ENCODE measurements around the gene RBPMS2.

RBPMS2 gene

DNA sequence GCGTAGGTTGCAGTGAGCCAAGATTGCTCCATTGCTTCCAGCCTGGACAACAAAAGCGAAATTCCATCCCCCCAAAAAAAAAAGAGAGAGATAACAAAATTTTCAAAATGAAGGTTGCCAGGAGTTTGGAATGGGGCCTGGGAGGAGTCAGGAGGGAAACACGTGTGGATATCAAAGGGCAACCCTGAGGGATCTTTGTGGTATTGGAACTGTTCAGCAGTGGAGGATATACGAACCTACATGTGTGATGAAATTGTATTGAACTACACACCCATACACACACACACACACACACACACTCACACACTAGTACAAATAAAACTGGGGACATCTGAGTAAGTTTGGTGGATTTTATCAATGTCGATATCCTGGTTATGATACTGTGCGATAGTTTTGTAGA lies 61.8 kb downstream of the RBPMS2 start:
- no peaks in the 10 kb centered on the region for H3K9me3 ChIP-seq (ENCODE audit: insufficient read depth, low read length, severe bottlenecking)
- H3K4me1 ChIP-seq (ENCODE audit: insufficient read depth, low read length), result no peaks in the 10 kb centered on the region
- no peaks in the 10 kb centered on the region for H3K36me3 ChIP-seq (ENCODE audit: insufficient read depth, low read length)
- H3K79me2 ChIP-seq (ENCODE audit: insufficient read depth, low read length), result no peaks in the 10 kb centered on the region
- ATAC-seq (ENCODE audit: insufficient read depth, low read depth), result no peak
- no peaks in the 10 kb centered on the region for H3K27me3 ChIP-seq (ENCODE audit: insufficient read depth, low read length, poor library complexity)
- H2AFZ ChIP-seq (ENCODE audit: low read depth, low read length), result no peak overlapping the region
- H3K4me2 ChIP-seq (ENCODE audit: insufficient read depth, low read length), result no peak overlapping the region
- no peak overlapping the region for H3K27ac ChIP-seq (ENCODE audit: low read length)
- TF ChIP-seq, protein P1, sequence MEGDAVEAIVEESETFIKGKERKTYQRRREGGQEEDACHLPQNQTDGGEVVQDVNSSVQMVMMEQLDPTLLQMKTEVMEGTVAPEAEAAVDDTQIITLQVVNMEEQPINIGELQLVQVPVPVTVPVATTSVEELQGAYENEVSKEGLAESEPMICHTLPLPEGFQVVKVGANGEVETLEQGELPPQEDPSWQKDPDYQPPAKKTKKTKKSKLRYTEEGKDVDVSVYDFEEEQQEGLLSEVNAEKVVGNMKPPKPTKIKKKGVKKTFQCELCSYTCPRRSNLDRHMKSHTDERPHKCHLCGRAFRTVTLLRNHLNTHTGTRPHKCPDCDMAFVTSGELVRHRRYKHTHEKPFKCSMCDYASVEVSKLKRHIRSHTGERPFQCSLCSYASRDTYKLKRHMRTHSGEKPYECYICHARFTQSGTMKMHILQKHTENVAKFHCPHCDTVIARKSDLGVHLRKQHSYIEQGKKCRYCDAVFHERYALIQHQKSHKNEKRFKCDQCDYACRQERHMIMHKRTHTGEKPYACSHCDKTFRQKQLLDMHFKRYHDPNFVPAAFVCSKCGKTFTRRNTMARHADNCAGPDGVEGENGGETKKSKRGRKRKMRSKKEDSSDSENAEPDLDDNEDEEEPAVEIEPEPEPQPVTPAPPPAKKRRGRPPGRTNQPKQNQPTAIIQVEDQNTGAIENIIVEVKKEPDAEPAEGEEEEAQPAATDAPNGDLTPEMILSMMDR (IDR thresholded peaks at IDR 0.05; ENCODE audit: borderline replicate concordance, extremely low read depth, low read length, poor library complexity, severe bottlenecking), result no peak
- TF ChIP-seq EZH2 (IDR thresholded peaks at IDR 0.05; ENCODE audit: borderline replicate concordance, low read depth, low read length, severe bottlenecking), result no peak
- no peak for DNase-seq
- no peaks in the 10 kb centered on the region for H4K20me1 ChIP-seq (ENCODE audit: insufficient read depth, low read length)
- no peak overlapping the region for H3K9ac ChIP-seq (ENCODE audit: low read depth, low read length)
- no peak overlapping the region for H3K4me3 ChIP-seq (ENCODE audit: low read depth in 1 of 2, low read length in 2 of 2)

DNA sequence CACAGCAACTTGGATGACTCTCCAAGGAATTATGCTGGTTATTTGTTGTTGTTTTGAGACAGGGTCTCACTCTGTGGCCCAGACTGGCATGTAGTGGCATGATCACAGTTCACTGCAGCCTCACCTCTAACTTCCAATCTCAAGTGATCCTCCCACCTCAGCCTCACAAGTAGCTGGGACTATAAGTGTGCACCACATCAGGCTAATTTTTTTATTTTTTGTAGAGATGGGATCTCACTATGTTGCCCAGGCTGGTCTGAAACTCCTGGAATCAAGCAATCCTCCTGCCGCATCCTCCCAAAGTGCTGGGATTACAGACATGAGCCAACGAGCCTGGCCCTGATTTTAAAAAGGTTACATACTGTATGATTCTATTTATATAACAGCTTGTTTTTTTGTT lies 63.0 kb downstream of the RBPMS2 start:
- H3K4me3 ChIP-seq (ENCODE audit: low read depth in 1 of 2, low read length in 2 of 2), result no peak overlapping the region
- no peak for TF ChIP-seq EZH2 (IDR thresholded peaks at IDR 0.05; ENCODE audit: borderline replicate concordance, low read depth, low read length, severe bottlenecking)
- TF ChIP-seq, protein P1 (IDR thresholded peaks at IDR 0.05; ENCODE audit: borderline replicate concordance, extremely low read depth, low read length, poor library complexity, severe bottlenecking), result no peak
- DNase-seq, result no peak

DNA sequence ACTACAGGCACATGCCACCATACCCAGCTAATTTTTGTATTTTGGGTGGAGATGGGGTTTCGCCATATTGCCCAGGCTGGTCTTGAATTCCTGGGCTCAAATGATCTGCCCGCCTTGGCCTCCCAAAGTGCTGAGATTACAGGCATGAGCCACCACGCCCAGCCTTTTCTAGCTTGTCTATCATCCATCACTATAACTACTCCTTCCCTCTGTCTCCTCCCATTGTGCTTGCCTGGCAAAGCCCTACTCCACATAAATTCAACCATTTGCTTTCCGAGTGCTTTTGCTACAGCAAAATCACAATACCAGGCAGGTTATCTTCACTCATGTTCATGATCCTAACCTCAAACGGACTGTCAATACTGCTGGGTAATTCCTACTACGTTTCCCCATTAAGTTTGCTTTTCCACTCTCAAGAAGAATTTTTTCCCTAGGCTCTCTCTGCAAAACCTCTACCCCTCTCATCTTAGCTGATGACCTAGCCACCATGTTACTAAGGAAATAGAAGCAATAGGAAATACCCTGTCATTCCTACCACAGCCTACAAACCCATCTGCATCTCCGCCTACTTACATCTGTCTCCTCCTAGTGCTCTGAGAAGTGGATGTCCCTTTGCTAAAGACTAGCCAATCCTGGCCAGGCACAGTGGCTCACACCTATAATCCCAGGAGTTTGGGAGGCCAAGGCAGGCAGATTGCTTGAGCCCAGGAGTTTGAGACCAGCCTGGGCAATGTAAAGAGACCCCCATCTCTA lies 64.5 kb downstream of the RBPMS2 start:
- no peak for DNase-seq
- H3K36me3 ChIP-seq (ENCODE audit: insufficient read depth, low read length), result no peaks in the 10 kb centered on the region
- TF ChIP-seq, protein P1 (IDR thresholded peaks at IDR 0.05; ENCODE audit: borderline replicate concordance, extremely low read depth, low read length, poor library complexity, severe bottlenecking), result no peak
- TF ChIP-seq EZH2 (IDR thresholded peaks at IDR 0.05; ENCODE audit: borderline replicate concordance, low read depth, low read length, severe bottlenecking), result no peak
- no peak for ATAC-seq (ENCODE audit: insufficient read depth, low read depth)
- H3K4me2 ChIP-seq (ENCODE audit: insufficient read depth, low read length), result no peak overlapping the region
- no peaks in the 10 kb centered on the region for H3K4me1 ChIP-seq (ENCODE audit: insufficient read depth, low read length)
- H3K9me3 ChIP-seq (ENCODE audit: insufficient read depth, low read length, severe bottlenecking), result no peaks in the 10 kb centered on the region
- H3K4me3 ChIP-seq (ENCODE audit: low read depth in 1 of 2, low read length in 2 of 2), result no peak overlapping the region
- no peak overlapping the region for H3K27ac ChIP-seq (ENCODE audit: low read length)
- H3K27me3 ChIP-seq (ENCODE audit: insufficient read depth, low read length, poor library complexity), result no peaks in the 10 kb centered on the region
- no peaks in the 10 kb centered on the region for H3K79me2 ChIP-seq (ENCODE audit: insufficient read depth, low read length)
- no peak overlapping the region for H3K9ac ChIP-seq (ENCODE audit: low read depth, low read length)
- no peak overlapping the region for H2AFZ ChIP-seq (ENCODE audit: low read depth, low read length)
- no peaks in the 10 kb centered on the region for H4K20me1 ChIP-seq (ENCODE audit: insufficient read depth, low read length)

More for the DNA sequence above, 63.0 kb downstream of the RBPMS2 start:
- Histone ChIP-seq H3K9ac (ENCODE audit: low read depth, low read length) (no peak overlapping the region), H3K4me2 (ENCODE audit: insufficient read depth, low read length) (no peak overlapping the region), H2AFZ (ENCODE audit: low read depth, low read length) (no peak overlapping the region), H3K27me3 (ENCODE audit: insufficient read depth, low read length, poor library complexity) (no peaks in the 10 kb centered on the region), H3K27ac (ENCODE audit: low read length) (no peak overlapping the region), H3K9me3 (ENCODE audit: insufficient read depth, low read length, severe bottlenecking) (no peaks in the 10 kb centered on the region), H3K4me1 (ENCODE audit: insufficient read depth, low read length) (no peaks in the 10 kb centered on the region), H3K79me2 (ENCODE audit: insufficient read depth, low read length) (no peaks in the 10 kb centered on the region), H3K36me3 (ENCODE audit: insufficient read depth, low read length) (no peaks in the 10 kb centered on the region), H4K20me1 (ENCODE audit: insufficient read depth, low read length) (no peaks in the 10 kb centered on the region)
- no peak for ATAC-seq (ENCODE audit: insufficient read depth, low read depth)

Data from DND-41 (cell line).